Mesenchymal stem cell (in vitro differentiated cells and primary cell): ENCODE data around the gene RNLS.
A peak's percentile ranks its signal among the peaks of the same experiment; 100 is the strongest.

Experiments used
- DNase-seq: peaks from one replicate; pipeline ENCODE4 v3.0.0-alpha.2; 2013
- H2AFZ ChIP-seq: one replicate; pipeline ENCODE4 v1.6.1; 2013; ENCODE audit warnings: low read depth, mild to moderate bottlenecking, control low read depth, inconsistent platforms, low read length, moderate library complexity
- H2AK5ac ChIP-seq: 2 replicates; pipeline ENCODE4 v1.6.1; 2013; ENCODE audit warnings: low read length, moderate library complexity, mild to moderate bottlenecking, inconsistent platforms; ENCODE audit not compliant: severe bottlenecking
- H2BK120ac ChIP-seq: one replicate; pipeline ENCODE4 v1.6.1; 2013; ENCODE audit warnings: low read depth, mild to moderate bottlenecking, inconsistent platforms, low read length, moderate library complexity
- H2BK12ac ChIP-seq, 2 experiments: one replicate each; pipeline ENCODE4 v1.6.1; 2013; ENCODE audit warnings: inconsistent platforms in 2 of 2, low read length in 2 of 2, mild to moderate bottlenecking in 2 of 2, moderate library complexity in 2 of 2, control low read depth in 1 of 2
- H2BK15ac ChIP-seq: one replicate; pipeline ENCODE4 v1.6.1; 2013; ENCODE audit warnings: mild to moderate bottlenecking, low read depth, inconsistent platforms; ENCODE audit not compliant: poor library complexity, severe bottlenecking
- H2BK5ac ChIP-seq: 2 replicates; pipeline ENCODE4 v1.6.1; 2013; ENCODE audit warnings: low read depth, mild to moderate bottlenecking, low read length, control low read depth, inconsistent platforms; ENCODE audit not compliant: poor library complexity, severe bottlenecking
- H3K14ac ChIP-seq, 2 experiments: one replicate each; pipeline ENCODE4 v1.6.1; 2013; ENCODE audit warnings: inconsistent platforms in 2 of 2, low read length in 2 of 2, control low read depth in 1 of 2, mild to moderate bottlenecking in 1 of 2, moderate library complexity in 1 of 2
- H3K18ac ChIP-seq, 2 experiments: one replicate each; pipeline ENCODE4 v1.6.1; 2013; ENCODE audit warnings: inconsistent platforms in 2 of 2, low read length in 2 of 2, control low read depth in 1 of 2, low read depth in 1 of 2, mild to moderate bottlenecking in 1 of 2
- H3K23ac ChIP-seq, 2 experiments: one replicate each; pipeline ENCODE4 v1.6.1; 2013; ENCODE audit warnings: inconsistent platforms in 2 of 2, low read length in 2 of 2, mild to moderate bottlenecking in 2 of 2, moderate library complexity in 2 of 2, control low read depth in 1 of 2
- H3K27ac ChIP-seq: 2 replicates; pipeline ENCODE4 v1.5.1; 2013; ENCODE audit warnings: mild to moderate bottlenecking, moderate library complexity, low read length, control low read depth, inconsistent platforms; ENCODE audit not compliant: poor library complexity, severe bottlenecking
- H3K27me3 ChIP-seq, 2 experiments: 2 replicates each; pipeline versions ENCODE4 v1.6.1 to v1.7.0; 2013; ENCODE audit warnings: low read length in 2 of 2, mild to moderate bottlenecking in 2 of 2, moderate library complexity in 2 of 2, control low read depth in 1 of 2, inconsistent platforms in 1 of 2; ENCODE audit not compliant: control insufficient read depth in 1 of 2, insufficient read depth in 1 of 2
- H3K36me3 ChIP-seq, 2 experiments: 2 replicates each; pipeline versions ENCODE4 v1.6.1 to v1.7.0; 2013; ENCODE audit warnings: low read length in 2 of 2, control low read depth in 1 of 2, inconsistent platforms in 1 of 2, low read depth in 1 of 2, mild to moderate bottlenecking in 1 of 2; ENCODE audit not compliant: insufficient read depth in 2 of 2, control insufficient read depth in 1 of 2
- H3K4ac ChIP-seq, 2 experiments: one replicate each; pipeline ENCODE4 v1.6.1; 2013; ENCODE audit warnings: inconsistent platforms in 2 of 2, low read length in 2 of 2, mild to moderate bottlenecking in 2 of 2, moderate library complexity in 2 of 2, control low read depth in 1 of 2, low read depth in 1 of 2
- H3K4me1 ChIP-seq: 2 replicates; pipeline ENCODE4 v1.6.1; 2013; ENCODE audit warnings: low read depth, low read length, control low read depth; ENCODE audit not compliant: control insufficient read depth, insufficient read depth
- H3K4me2 ChIP-seq: 2 replicates; pipeline ENCODE4 v1.6.1; 2013; ENCODE audit warnings: low read length, mild to moderate bottlenecking, inconsistent platforms; ENCODE audit not compliant: poor library complexity, severe bottlenecking
- H3K4me3 ChIP-seq, 2 experiments: 2 replicates each; pipeline versions ENCODE4 v1.5.1 to v1.7.0; 2013; ENCODE audit warnings: low read length in 2 of 2, mild to moderate bottlenecking in 2 of 2, control low read depth in 1 of 2, low read depth in 1 of 2; ENCODE audit not compliant: insufficient read depth in 1 of 2
- H3K79me1 ChIP-seq: replicated peaks from 2 replicates; pipeline ENCODE4 v1.6.1; 2013; ENCODE audit warnings: mild to moderate bottlenecking, control low read depth, low read length, inconsistent platforms; ENCODE audit not compliant: poor library complexity, severe bottlenecking
- H3K9ac ChIP-seq: 2 replicates; pipeline ENCODE4 v1.7.0; 2013; ENCODE audit warnings: mild to moderate bottlenecking, low read length, moderate library complexity
- H3K9me3 ChIP-seq: 2 replicates; pipeline ENCODE4 v1.7.0; 2013; ENCODE audit warnings: mild to moderate bottlenecking, low read length; ENCODE audit not compliant: control insufficient read depth
- H4K8ac ChIP-seq: one replicate; pipeline ENCODE4 v1.6.1; 2013; ENCODE audit warnings: inconsistent platforms, mild to moderate bottlenecking, low read length, moderate library complexity
- H4K91ac ChIP-seq: one replicate; pipeline ENCODE4 v1.6.1; 2013; ENCODE audit warnings: mild to moderate bottlenecking, low read length, inconsistent platforms
- WGBS: methylation state at CpG from one replicate; pipeline ENCODE4 v1.1.7; 2013; ENCODE audit warnings: mixed read lengths; 5-methylcytosine and 5-hydroxymethylcytosine counted together

The RNLS gene

DNA sequence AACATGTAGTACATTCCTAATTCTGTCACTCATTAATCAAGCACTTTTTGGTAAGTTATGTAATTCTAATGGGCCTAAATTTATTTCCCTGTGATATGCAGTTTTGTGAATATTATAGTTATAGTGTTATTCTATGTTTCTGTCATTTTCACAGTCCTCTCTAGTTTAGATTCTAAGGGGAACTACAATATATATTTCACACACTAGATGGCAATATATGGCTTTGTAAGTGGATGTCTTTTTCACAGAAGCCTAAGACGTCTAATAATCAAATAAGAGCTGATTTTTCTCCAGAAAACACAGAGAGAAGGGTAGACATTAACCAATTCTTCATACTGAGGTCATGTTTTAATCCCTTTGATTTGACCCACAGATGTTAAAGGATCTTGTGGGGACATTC, 18.0 kb downstream of the RNLS start:
- H4K91ac ChIP-seq, result no peak overlapping the region
- no peak overlapping the region for H2BK5ac ChIP-seq
- H3K36me3 ChIP-seq, result no peaks in the 10 kb centered on the region
- no peak overlapping the region for H4K8ac ChIP-seq
- no peaks in the 10 kb centered on the region for H3K27me3 ChIP-seq
- H2AK5ac ChIP-seq, result no peak overlapping the region
- no peak overlapping the region for H3K27ac ChIP-seq
- peak overlapping the region; percentile 7 for H3K9ac ChIP-seq
- no peak overlapping the region for H2AFZ ChIP-seq
- H3K4me3 ChIP-seq, result no peak overlapping the region
- no peak overlapping the region for H3K4me2 ChIP-seq
- no peak overlapping the region for H3K23ac ChIP-seq
- no peak overlapping the region for H3K4ac ChIP-seq
- H3K18ac ChIP-seq, result no peak overlapping the region
- H2BK120ac ChIP-seq, result no peak overlapping the region
- peak; percentile 54 for DNase-seq
- no CpG with 5 or more reads among the region's 1 CpG for WGBS
- H3K4me1 ChIP-seq, result no peaks in the 10 kb centered on the region
- no peak overlapping the region for H3K14ac ChIP-seq
- no peaks in the 10 kb centered on the region for H3K9me3 ChIP-seq
- H3K79me1 ChIP-seq, result no peaks in the 10 kb centered on the region
- H2BK12ac ChIP-seq, result no peak overlapping the region
- no peak overlapping the region for H2BK15ac ChIP-seq

- Histone ChIP-seq H3K9ac (no peak overlapping the region), H3K4me2 (no peak overlapping the region), H2BK15ac (no peak overlapping the region), H2AK5ac (no peak overlapping the region), H3K4me3 (no peak overlapping the region), H2BK120ac (no peak overlapping the region), H3K23ac (no peak overlapping the region), H2BK5ac (no peak overlapping the region), H4K8ac (no peak overlapping the region), H3K4ac (no peak overlapping the region), H3K36me3 (no peaks in the 10 kb centered on the region), H3K9me3 (no peaks in the 10 kb centered on the region), H3K14ac (no peak overlapping the region), H3K4me1 (no peaks in the 10 kb centered on the region), H4K91ac (no peak overlapping the region), H3K27me3 (no peaks in the 10 kb centered on the region), H2BK12ac (no peak overlapping the region), H2AFZ (no peak overlapping the region), H3K18ac (no peak overlapping the region), H3K27ac (no peak overlapping the region), H3K79me1 (no peaks in the 10 kb centered on the region)
- DNase-seq, result no peak
- 88% methylated on average over 1 of the region's 1 CpG for WGBS
Measured at GRCh38 chr10:88562152-88562551, 21.0 kb downstream of the RNLS start.

DNA sequence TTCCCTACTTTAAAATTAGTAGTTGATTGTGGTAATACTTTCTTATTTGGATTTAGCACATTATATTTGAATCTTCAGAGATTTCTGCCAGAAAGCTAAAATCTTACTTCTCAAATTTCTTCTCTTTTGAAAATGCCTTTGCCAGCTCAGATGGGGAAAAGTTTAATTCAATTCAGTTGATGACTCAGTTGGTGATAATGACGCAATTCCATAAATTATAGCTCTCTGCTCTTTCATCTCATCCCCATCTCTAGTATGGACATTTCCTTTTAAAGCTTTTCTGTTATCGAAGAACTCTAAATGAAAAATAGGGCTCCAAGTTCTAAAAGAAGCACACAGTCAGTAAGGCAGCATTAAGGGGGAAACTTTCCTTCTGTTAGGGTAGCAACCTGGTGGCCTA, 25.5 kb downstream of the RNLS start:
- Histone ChIP-seq H3K79me1 (no peaks in the 10 kb centered on the region), H3K23ac (no peak overlapping the region), H2AFZ (no peak overlapping the region), H4K8ac (no peak overlapping the region), H2BK12ac (no peak overlapping the region), H3K4me3 (no peak overlapping the region), H2BK15ac (no peak overlapping the region), H3K36me3 (no peaks in the 10 kb centered on the region), H3K18ac (no peak overlapping the region), H4K91ac (no peak overlapping the region), H3K4me2 (no peak overlapping the region), H3K9ac (peak overlapping the region; percentile 39), H3K27me3 (no peaks in the 10 kb centered on the region), H3K27ac (no peak overlapping the region), H2BK5ac (no peak overlapping the region), H2AK5ac (no peak overlapping the region), H3K9me3 (no peaks in the 10 kb centered on the region), H3K14ac (no peak overlapping the region), H3K4ac (no peak overlapping the region), H3K4me1 (no peaks in the 10 kb centered on the region), H2BK120ac (no peak overlapping the region)
- peak; percentile 48 for DNase-seq
- no CpG with 5 or more reads among the region's 2 CpGs for WGBS

DNA sequence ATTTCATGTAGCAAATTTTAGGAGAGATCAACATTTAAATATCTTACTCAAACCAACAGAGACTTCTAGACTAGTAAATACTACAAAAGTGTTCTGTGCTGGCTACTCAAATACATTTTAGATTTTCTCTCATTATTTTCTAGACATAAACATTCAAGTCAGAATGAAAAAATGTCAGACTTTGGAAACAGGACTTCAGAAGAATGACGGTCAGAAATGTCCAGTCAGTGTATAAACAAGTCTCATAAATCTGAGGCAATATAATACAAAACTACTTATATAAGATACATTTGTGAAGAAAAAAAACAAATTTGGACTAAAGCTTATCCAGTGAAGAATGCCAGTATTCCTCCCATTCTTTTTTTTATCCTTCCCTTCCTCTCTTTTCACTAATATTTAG, 25.9 kb downstream of the RNLS start:
- H2BK12ac ChIP-seq, result no peak overlapping the region
- H3K4ac ChIP-seq, result no peak overlapping the region
- H3K18ac ChIP-seq, result no peak overlapping the region
- no peak overlapping the region for H2AFZ ChIP-seq
- no peak overlapping the region for H3K14ac ChIP-seq
- H3K4me2 ChIP-seq, result no peak overlapping the region
- H3K27ac ChIP-seq, result no peak overlapping the region
- no peak overlapping the region for H4K8ac ChIP-seq
- no peak overlapping the region for H3K23ac ChIP-seq
- H3K4me3 ChIP-seq, result no peak overlapping the region
- H4K91ac ChIP-seq, result no peak overlapping the region
- H2BK5ac ChIP-seq, result no peak overlapping the region
- no peaks in the 10 kb centered on the region for H3K36me3 ChIP-seq
- no peak overlapping the region for H2BK15ac ChIP-seq
- no peaks in the 10 kb centered on the region for H3K9me3 ChIP-seq
- DNase-seq, result no peak
- H2BK120ac ChIP-seq, result no peak overlapping the region
- no peaks in the 10 kb centered on the region for H3K4me1 ChIP-seq
- H2AK5ac ChIP-seq, result no peak overlapping the region
- peak overlapping the region; percentile 39 for H3K9ac ChIP-seq
- no CpG with 5 or more reads among the region's 1 CpG for WGBS
- no peaks in the 10 kb centered on the region for H3K27me3 ChIP-seq
- H3K79me1 ChIP-seq, result no peaks in the 10 kb centered on the region
